ENCODE measurements around the gene KAT8. TPM values are rescaled to one million over a fixed set of nuclear protein-coding genes. Genes with fewer than 3 reads are reported as not detected.
"Not testable (repeated sequence)": the region's sequence is repeated elsewhere in the genome, so short reads cannot be mapped to it uniquely, and the experiment has no call there.

The KAT8 gene
- total RNA-seq, 1 donor from 2014 or later, result 72.6 TPM

GRCh38 chr16:31094088-31094423 is 23.4 kb upstream of the KAT8 start:
- H3K27ac Mint-ChIP-seq (ENCODE audit: unreplicated experiment), result no peak overlapping the region
- H3K4me1 Mint-ChIP-seq, result peaks cover 22% of the 10 kb centered on the region
- H3K4me3 Mint-ChIP-seq, result peak overlapping the region; percentile 91
- H3K36me3 Mint-ChIP-seq (ENCODE audit: low read depth), result peaks cover 2% of the 10 kb centered on the region
- no peaks in the 10 kb centered on the region for H3K9me3 Mint-ChIP-seq
- no peak for DNase-seq (ENCODE audit: low read depth, low spot score)
- H3K27me3 Mint-ChIP-seq (ENCODE audit: low read depth), result peaks cover 3% of the 10 kb centered on the region
- TF ChIP-seq, protein P1, sequence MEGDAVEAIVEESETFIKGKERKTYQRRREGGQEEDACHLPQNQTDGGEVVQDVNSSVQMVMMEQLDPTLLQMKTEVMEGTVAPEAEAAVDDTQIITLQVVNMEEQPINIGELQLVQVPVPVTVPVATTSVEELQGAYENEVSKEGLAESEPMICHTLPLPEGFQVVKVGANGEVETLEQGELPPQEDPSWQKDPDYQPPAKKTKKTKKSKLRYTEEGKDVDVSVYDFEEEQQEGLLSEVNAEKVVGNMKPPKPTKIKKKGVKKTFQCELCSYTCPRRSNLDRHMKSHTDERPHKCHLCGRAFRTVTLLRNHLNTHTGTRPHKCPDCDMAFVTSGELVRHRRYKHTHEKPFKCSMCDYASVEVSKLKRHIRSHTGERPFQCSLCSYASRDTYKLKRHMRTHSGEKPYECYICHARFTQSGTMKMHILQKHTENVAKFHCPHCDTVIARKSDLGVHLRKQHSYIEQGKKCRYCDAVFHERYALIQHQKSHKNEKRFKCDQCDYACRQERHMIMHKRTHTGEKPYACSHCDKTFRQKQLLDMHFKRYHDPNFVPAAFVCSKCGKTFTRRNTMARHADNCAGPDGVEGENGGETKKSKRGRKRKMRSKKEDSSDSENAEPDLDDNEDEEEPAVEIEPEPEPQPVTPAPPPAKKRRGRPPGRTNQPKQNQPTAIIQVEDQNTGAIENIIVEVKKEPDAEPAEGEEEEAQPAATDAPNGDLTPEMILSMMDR (conservative IDR thresholded peaks at IDR 0.05), result no peak

GRCh38 chr16:31094424-31095120 is 22.9 kb upstream of the KAT8 start, which contains the start of gene VKORC1:
VKORC1 (minus strand) TSS chr16:31094797; CDS start chr16:31094729, 68 bp downstream.
- H3K9me3 Mint-ChIP-seq, result no peaks in the 10 kb centered on the region
- peak; percentile 86 for DNase-seq (ENCODE audit: low read depth, low spot score)
- H3K4me3 Mint-ChIP-seq, result peak within 1 kb of the TSS; percentile 91
- peaks cover 2% of the 10 kb centered on the region for H3K36me3 Mint-ChIP-seq (ENCODE audit: low read depth)
- H3K27ac Mint-ChIP-seq (ENCODE audit: unreplicated experiment), result peak within 1 kb of the TSS; percentile 59
- peaks cover 22% of the 10 kb centered on the region for H3K4me1 Mint-ChIP-seq
- TF ChIP-seq, protein P1 (conservative IDR thresholded peaks at IDR 0.05), result no peak
- peaks cover 3% of the 10 kb centered on the region for H3K27me3 Mint-ChIP-seq (ENCODE audit: low read depth)

DNA sequence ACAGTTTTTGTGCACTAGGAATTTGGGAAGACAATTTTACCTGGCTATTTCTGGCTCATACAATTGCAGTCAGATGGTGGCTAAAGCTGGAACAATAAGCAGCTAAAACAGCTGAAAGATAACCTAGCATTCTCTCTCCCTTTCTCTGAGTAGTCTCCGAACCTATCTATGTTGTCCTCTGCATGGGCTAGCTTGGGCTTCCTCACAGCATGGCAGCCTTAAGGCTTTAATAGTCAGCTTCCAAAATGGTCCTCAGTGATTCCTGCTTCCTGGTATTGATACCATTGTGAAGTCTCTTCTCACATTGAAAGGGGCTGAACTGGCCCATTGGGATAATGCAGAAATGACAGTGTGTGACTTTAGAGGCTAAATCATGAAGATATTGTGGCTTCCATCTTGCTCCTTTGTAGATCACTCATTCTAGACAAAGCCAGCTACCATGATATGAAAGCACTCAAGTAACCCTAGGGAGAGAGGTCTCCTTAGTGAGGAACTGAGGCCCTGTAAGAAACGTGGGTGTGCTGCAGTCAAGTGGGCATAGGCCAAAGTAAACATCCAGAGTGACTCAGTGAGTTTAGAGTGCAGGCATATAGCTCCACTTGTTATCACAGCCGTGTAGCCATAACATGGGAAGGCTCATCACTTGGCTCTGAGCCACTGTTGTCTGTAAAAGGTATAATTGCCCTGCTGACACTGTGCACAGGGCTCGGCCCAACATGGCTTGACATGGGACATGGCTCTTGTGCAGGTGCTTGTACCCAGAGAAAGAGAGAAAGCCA is 17.4 kb upstream of the KAT8 start:
- no peaks in the 10 kb centered on the region for H3K9me3 Mint-ChIP-seq
- H3K27ac Mint-ChIP-seq (ENCODE audit: unreplicated experiment), result no peak overlapping the region
- H3K36me3 Mint-ChIP-seq (ENCODE audit: low read depth), result no peaks in the 10 kb centered on the region
- peaks cover 6% of the 10 kb centered on the region for H3K4me1 Mint-ChIP-seq
- DNase-seq (ENCODE audit: low read depth, low spot score), result no peak
- H3K27me3 Mint-ChIP-seq (ENCODE audit: low read depth), result peaks cover 9% of the 10 kb centered on the region
- TF ChIP-seq, protein P1 (conservative IDR thresholded peaks at IDR 0.05), result no peak
- H3K4me3 Mint-ChIP-seq, result peak overlapping the region; percentile 41

- H3K4me3 Mint-ChIP-seq; H3K36me3 Mint-ChIP-seq (ENCODE audit: low read depth); H3K27ac Mint-ChIP-seq (ENCODE audit: unreplicated experiment); DNase-seq (ENCODE audit: low read depth, low spot score); H3K9me3 Mint-ChIP-seq; H3K27me3 Mint-ChIP-seq (ENCODE audit: low read depth); H3K4me1 Mint-ChIP-seq: not testable (repeated sequence)
Measured at GRCh38 chr16:31100876-31101641, 16.4 kb upstream of the KAT8 start.

GRCh38 chr16:31105677-31106213 is 11.7 kb upstream of the KAT8 start:
- Mint-ChIP-seq H3K27me3 (ENCODE audit: low read depth) (peaks cover 2% of the 10 kb centered on the region), H3K4me3 (peak overlapping the region; percentile 68), H3K27ac (ENCODE audit: unreplicated experiment) (no peak overlapping the region), H3K9me3 (no peaks in the 10 kb centered on the region), H3K36me3 (ENCODE audit: low read depth) (peaks cover 3% of the 10 kb centered on the region), H3K4me1 (peaks cover 16% of the 10 kb centered on the region)
- peak; percentile 92 for DNase-seq (ENCODE audit: low read depth, low spot score)
- TF ChIP-seq, protein P1 (conservative IDR thresholded peaks at IDR 0.05), result peak; percentile 75
